GM21717 (cell line): ENCODE results near the gene MED19.
"Not testable (repeated sequence)": the region's sequence is repeated elsewhere in the genome, so short reads cannot be mapped to it uniquely, and the experiment has no call there.

Experiments
- ATAC-seq: cut with Tn5 transposase; IDR thresholded peaks from one replicate; pipeline ENCODE4 v1.9.1; 2021; ENCODE audit warnings: mild to moderate bottlenecking, moderate library complexity; ENCODE audit not compliant: unreplicated experiment

Gene MED19

DNA sequence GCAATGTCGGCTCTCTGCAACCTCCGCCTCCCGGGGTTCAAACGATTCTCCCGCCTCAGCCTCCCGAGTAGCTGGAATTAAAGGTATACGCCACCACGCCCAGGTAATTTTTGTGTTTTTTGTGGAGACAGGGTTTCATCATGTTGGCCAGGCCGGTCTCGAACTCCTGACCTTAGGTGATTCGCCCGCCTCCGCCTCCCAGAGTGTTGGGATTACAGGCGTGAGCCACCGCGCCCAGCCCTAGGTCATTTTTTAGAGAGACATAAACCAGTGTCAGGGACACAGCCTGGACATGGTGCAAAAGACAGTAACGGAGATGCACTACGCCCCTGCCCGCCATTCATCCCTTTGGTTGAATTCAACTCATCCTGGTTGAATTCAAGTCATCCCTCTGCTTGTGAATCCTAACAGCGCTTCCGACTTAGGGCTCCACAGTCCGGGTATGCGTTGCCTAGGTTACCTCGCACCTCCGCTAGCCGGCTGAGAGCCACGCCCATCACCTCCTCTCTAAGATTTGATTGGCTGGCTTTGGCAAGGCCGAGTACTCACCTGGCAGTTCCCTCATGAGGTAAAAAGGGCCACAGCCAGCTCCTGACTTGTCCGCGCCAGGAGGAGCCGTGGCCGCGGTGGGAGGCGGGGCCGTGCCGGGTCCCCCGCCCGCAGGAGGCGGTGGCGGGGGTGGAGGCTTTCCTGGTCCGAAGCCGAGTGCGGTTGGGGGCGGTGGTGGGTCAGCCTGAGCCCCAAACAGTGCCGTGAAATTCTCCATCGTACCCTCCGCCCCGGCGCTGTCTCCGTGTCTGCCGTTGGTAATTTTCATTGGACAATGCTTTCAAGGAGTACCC, at the start of gene MED19:
Gene MED19 (minus strand): TSS at position 802 of the 842 bp plus-strand sequence. CDS start 36 bp downstream, at position 766.
- ATAC-seq, result peak; percentile 47

DNA sequence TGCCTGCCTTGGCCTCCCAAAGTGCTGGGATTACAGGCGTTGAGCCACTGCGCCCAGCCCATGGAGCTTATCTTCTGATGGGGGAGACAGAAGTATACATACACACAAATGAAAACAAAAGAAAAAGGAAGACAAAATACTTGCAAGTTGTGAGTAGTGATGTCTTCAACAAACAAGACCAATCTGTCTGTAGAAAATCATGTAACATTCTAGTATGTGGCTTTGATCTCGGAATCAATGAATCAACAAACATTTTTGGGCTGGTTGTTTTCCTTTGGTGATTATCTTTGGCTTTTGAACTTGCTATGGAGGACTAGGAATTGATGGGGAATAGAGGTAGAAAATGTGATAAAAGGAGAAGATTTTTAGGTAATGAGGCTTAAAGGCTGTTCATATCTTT, 46.2 kb upstream of the MED19 start:
- ATAC-seq, result no peak

GRCh38 chr11:57752954-57753353, 40.9 kb upstream of the MED19 start:
- no peak for ATAC-seq

DNA sequence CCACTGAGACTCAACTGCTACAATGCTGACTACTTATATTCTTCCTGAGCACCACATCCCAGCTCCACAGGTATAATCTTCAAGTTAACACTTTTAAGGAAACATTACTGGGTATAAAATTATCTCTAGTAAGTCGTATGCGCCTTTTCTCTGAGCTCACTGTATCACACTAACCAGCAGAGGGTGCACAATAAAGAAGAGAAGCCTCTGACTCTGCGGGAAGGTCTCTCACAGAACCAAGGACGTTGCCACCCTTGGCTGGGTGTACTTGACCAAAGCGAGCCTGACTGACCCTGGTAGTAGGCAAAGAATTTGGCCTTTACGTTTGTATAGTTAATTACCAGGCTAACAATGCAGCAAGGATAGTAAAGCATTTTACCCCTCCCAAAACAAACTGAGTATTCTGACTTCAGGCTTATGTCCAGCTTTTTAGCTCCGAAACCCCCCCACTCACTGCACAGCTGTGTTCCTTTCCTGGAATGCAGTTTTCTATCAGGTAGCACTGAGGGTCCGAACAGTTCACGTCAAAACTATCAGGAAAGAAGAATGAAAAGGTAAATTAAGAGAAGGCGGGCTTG, 39.8 kb upstream of the MED19 start, which contains the start of gene BTBD18:
Gene BTBD18 (minus strand): TSS at position 144 of the 578 bp plus-strand sequence. CDS start 631 bp downstream, outside the sequence.
- ATAC-seq, result no peak

GRCh38 chr11:57751176-57751575, 39.2 kb upstream of the MED19 start:
- no peak for ATAC-seq

DNA sequence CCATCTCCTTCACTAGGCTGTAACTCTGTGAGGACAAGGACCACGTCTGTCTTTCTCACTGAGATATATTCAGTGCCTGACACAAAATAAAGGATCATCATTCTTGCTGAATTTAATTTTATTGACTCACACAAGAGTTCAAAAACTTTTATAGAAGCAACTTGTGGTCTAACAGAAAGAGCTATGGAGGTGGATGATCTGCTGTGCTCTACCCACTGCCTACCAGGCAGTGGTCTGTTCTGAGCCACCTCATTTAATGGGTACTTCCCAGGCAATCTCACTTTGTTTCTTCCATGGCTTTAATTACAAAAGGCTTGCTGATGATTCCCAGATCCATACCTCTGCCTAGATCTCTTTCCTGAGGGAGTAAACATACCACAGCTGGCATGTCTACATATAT, 34.9 kb upstream of the MED19 start:
- no peak for ATAC-seq

DNA sequence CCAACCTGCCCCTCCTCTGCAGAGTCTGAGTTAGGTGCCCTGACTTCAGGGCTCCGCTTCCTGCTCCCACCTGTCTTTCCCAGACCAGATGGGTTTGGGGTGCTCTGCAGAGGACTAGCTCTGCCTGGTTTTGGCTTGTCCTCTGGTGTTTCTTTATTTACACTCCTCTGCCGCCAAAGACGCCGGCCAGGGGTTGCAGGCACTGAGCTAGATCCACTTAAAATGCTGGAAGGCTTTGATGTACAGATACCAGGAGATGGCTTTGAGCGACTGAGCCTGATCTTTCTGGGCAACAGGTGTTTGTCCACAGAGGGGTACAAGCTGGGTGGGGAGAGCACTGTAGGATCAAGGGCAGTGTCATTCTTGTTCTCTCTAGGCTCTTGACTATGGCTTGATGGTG, 33.2 kb upstream of the MED19 start:
- no peak for ATAC-seq

- ATAC-seq, result no peak
Measured at GRCh38 chr11:57744357-57744756, 32.3 kb upstream of the MED19 start.

DNA sequence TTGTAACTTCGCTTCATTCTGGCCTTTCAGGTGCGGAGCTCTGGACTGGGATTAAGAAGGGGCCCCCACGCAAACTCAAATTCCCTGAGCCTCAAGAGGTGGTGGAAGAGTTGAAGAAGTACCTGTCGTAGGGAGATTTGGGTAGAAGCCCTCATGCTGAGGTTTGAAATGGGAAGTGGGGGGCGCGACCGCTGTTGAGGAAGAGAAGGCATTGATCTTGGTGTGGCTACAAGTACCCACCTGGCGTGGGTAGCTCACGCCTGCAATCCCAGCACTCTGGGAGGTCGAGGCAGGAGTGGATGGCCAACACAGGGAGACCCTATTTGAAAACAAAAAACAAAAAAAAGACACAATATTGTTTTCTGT, 30.1 kb upstream of the MED19 start:
- ATAC-seq, result no peak

GRCh38 chr11:57741132-57742086, 29.4 kb upstream of the MED19 start, which contains the start of gene SELENOH:
Gene SELENOH (plus strand): TSS chr11:57741491. CDS start chr11:57741596, 105 bp downstream.
- ATAC-seq, result peak; percentile 92

GRCh38 chr11:57735619-57736298, 23.7 kb upstream of the MED19 start:
- no peak for ATAC-seq

- ATAC-seq, result no peak
Measured at GRCh38 chr11:57732661-57733060, 20.6 kb upstream of the MED19 start.

GRCh38 chr11:57729479-57729878, 17.5 kb upstream of the MED19 start:
- no peak for ATAC-seq

DNA sequence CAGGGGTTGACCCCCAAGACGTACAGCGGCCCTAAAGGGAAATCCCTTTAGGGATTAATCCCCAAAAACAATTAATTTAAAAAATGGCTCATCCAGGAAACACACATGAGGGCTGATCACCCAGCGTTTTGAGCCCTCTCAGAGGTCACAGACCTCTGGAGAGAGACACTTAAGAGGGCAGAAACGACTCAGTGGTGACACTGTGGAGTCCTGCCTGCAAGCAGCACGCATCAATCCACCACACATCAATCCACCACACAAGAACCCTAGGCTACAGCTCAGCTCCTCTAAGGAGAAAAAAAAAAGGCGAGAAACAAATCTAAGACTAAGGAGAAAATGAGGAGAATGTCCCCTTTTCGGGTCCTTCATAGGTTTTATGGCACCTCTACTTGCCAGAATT, 16.8 kb upstream of the MED19 start:
- ATAC-seq, result no peak

DNA sequence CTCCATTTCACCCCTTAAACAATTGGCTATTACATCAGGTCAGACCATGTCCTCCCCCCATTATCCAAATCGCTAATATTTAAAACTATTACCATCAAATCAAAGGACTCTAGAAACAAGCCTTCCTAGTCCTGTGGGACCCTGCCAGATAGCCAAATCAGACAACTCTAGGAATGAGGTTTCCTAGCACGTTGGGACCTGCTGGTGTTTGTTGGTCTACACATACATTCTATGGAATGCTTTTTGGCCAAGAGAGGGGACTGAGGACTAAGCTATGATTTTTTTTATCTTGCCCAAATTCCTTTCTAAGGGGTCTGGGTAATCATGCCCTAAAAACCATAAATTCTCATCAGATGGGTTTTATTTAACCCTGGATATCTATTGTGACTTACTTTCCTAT, 15.2 kb upstream of the MED19 start:
- ATAC-seq, result no peak

GRCh38 chr11:57716726-57717125, 4.7 kb upstream of the MED19 start:
- ATAC-seq, result not testable (repeated sequence)

GRCh38 chr11:57713835-57714234, 1.8 kb upstream of the MED19 start:
- no peak for ATAC-seq

DNA sequence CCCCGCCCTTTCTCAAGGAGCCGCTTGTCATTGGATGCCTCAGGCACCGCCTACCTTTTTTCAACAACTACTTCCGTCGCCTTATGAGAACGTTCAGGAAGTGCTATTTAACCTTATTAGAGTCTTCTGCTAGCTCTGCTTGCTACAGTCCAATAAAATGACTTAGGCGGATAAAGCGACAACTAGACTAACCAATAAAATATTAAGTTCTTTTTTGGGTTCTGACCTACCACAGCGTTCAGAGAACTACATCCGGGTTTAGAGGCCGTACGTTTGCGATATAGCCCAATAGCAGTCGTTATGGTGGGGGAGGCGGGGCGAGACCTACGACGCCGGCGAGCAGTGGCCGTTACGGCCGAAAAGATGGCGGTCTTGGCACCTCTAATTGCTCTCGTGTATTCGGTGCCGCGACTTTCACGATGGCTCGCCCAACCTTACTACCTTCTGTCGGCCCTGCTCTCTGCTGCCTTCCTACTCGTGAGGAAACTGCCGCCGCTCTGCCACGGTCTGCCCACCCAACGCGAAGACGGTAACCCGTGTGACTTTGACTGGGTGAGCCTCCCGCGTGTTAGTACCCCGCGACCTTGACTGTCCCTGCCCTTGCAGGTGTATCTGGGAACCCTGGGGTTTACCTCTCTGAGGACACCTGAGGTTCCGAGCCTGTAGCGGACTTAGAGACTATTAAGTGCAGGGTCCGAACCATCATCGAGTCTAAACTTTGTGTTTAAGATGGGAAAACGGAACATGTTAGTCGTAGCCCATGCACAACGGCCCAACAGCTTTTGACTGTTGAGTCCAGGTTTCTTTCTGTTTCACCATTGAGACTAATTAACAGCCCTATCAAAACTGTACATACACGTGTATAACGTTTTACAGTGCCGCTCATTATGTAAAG, 488 bp upstream of the MED19 start, which contains the start of gene TMX2:
Gene TMX2 (plus strand): TSS at position 338 of the 895 bp plus-strand sequence. CDS start 26 bp downstream, at position 364.
- peak; percentile 96 for ATAC-seq

DNA sequence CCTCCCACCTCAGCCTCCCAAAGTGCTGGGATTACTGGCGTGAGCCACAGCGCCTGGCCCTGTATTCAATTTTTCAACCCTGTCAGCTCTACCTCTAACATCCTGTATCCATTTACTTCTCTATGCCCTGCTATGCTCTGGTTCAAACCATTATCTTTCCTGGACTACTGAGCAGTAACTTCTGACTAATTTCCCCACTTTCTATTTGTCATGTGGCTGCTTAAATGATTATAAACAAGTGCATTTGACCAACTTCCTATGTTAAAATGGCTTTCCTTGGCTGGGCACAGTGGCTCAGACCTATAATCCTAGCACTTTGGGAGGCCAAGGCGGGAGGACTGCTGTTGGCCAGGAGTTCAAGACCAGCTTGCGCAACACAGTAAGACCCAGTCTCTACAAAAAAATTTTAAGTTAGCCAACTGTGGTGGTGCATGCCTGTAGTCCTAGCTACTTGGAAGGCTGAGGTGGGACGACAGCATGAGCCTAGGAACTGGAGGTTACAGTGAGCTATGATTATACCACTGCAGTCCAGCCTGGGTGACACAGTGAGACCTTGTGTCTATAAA, 2.1 kb downstream of the MED19 start:
- ATAC-seq, result no peak
